ENCODE data around the gene XXYLT1. TPM values are rescaled to one million over a fixed set of nuclear protein-coding genes. Genes with fewer than 3 reads are reported as not detected.
A peak's percentile ranks its signal among the peaks of the same experiment; 100 is the strongest.
"Not testable (repeated sequence)": the region's sequence is repeated elsewhere in the genome, so short reads cannot be mapped to it uniquely, and the experiment has no call there.

XXYLT1 gene
- total RNA-seq, 1 donor from 2014 or later: 2.8 TPM

GRCh38 chr3:195117978-195118581 is 152.9 kb downstream of the XXYLT1 start:
- DNase-seq (ENCODE audit: low spot score) (no peak), ATAC-seq (peak; percentile 51)

DNA sequence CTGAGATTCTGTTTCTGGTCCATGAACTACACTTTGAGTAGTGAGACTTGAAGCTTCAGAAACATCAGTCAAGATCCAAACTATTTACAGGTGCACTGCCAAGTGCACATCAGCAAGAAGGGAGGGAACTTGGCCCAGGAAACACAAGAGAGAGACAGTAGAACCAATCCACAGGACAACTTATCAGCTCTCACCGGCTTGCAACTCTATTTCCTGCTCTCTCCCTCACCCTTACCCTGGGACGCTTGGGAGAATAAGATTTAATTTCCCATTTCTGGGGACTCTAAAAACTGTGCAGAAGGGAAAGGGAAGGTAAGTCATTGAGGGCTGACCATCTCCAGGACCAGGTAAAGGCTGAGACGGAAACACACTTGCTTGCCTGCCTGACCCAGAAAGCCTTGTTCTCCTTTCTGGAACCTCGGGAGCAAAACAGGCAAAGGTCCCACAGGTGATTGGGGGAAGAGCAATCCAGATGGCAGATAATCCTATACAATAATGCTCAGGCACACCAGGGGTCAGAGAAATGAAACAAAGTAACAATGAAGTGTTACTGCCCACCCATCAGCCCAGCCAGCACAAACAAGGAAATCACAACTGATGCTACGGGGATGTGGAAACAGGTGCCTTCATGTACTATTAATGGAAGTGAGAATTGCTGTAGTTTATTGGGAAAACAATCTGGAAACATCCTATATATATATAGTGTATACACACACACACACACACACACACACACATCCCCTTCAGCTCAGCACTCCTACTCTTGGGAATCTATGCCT is 154.4 kb downstream of the XXYLT1 start:
- ATAC-seq (no peak), DNase-seq (ENCODE audit: low spot score) (no peak)

- no peak for ATAC-seq
- no peak for DNase-seq (ENCODE audit: low spot score)
Observed at GRCh38 chr3:195115600-195116406, 155.2 kb downstream of the XXYLT1 start.

DNA sequence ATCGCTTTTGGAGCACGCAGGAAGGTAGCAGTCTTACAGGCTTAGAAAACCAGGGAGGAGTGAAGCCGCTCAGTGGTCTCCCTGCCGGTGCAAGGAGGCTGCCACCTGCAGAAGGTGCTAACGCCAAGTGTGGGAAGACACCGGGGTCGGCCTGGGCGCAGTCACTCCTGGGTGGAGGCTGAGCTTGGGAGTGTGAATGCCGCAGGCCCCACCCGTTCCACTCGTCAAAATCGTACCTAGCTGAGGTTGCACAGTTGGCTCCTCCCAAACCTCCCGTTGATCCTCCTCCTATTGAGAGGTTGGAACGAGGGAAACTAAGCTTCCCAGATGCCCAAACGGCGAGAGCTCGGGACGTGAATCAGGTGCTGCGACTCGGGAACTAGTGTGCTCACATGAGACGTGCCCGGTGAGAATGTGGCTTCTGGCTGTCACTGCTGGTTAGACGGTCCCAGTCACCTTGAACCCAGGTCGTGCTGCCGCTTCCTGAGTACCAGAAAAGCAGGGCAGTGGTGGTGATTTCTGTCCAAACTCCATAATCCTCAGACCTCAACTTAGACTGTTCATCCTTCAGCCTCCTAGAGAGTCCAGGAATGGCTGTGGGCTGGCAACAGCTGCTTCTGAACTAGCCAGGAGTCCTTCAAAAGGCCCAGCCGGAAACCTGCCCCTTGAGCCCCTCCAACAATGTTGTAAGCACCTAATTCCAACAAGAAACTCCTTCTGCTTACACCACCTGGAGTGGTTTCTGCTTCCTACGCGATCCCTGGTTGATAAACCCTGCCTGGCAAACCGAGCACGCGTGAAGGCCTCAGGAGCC is 156.0 kb downstream of the XXYLT1 start:
- ATAC-seq (no peak), DNase-seq (ENCODE audit: low spot score) (no peak)

GRCh38 chr3:195113536-195114425 is 157.2 kb downstream of the XXYLT1 start:
- DNase-seq (ENCODE audit: low spot score): no peak
- ATAC-seq: no peak

- no peak for ATAC-seq
- no peak for DNase-seq (ENCODE audit: low spot score)
Observed at GRCh38 chr3:195113048-195113447, 157.9 kb downstream of the XXYLT1 start.

DNA sequence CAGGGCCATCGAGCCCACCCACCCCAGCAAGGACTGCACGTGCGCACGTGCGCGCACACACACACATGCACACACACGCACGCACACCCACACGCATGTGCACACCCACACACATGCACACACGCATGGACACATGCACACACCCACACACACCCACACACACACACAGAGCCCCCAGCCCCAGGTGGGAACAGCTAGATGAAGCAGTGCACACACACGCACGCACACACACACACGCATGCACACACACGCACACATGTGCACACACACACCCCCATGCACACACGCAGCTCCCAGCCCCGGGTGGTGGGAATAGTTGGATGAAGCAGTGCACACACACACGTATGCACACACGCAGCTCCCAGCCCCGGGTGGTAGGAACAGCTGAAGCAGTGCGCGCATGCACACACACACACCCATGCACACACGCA is 158.6 kb downstream of the XXYLT1 start:
- DNase-seq (ENCODE audit: low spot score): no peak
- no peak for ATAC-seq

DNA sequence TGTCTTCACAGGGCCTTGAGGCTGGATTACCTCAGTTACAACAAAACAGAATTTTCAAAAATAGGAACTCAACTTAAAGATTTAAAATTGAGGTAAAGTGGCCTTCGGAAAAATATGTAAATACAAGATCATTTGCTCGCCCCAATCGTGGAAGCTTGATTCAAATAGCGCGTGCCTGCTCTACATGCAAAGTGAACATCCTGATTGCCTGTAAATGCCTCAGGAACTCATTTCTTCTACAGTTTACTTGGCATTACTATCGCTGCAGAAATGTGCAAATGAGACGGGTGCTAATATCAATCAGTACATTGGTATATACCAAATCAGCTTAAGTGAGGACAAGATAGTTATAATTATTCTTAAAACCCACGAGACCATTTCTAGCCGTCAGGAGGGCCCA is 159.2 kb downstream of the XXYLT1 start:
- no peak for ATAC-seq
- DNase-seq (ENCODE audit: low spot score): no peak

- no peak for ATAC-seq
- DNase-seq (ENCODE audit: low spot score): no peak
Observed at GRCh38 chr3:195111319-195111705, 159.6 kb downstream of the XXYLT1 start.

DNA sequence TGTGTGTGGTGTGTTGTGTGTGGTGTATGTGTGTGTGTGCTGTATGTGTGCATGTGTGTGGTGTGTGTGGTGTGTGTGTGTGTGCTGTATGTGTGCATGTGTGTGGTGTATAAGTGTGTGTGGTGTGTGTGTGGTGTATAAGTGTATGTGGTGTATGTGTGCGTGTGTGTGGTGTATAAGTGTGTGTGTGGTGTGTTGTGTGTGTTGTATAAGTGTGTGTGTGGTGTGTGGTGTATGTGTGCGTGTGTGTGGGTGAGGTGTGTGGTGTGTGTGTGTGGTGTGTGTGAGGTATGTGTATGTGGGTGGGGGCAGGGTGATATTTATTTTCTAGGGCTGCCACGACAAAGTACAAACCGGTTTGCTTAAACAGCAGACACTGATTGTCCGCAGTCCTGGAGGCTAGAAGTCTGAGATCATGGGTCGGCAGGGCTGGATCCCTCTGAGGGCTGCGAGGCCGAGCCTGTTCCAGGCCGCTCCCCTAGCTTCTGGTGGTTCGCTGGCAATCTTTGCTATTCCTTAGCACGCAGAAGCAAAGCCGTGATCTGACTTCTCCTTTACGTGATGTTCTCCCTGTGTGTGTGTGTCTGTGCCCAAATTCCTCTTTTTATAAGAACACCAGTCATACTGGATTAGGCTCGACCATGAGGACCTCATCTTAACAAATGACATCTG is 160.2 kb downstream of the XXYLT1 start:
- DNase-seq (ENCODE audit: low spot score): no peak
- no peak for ATAC-seq

DNA sequence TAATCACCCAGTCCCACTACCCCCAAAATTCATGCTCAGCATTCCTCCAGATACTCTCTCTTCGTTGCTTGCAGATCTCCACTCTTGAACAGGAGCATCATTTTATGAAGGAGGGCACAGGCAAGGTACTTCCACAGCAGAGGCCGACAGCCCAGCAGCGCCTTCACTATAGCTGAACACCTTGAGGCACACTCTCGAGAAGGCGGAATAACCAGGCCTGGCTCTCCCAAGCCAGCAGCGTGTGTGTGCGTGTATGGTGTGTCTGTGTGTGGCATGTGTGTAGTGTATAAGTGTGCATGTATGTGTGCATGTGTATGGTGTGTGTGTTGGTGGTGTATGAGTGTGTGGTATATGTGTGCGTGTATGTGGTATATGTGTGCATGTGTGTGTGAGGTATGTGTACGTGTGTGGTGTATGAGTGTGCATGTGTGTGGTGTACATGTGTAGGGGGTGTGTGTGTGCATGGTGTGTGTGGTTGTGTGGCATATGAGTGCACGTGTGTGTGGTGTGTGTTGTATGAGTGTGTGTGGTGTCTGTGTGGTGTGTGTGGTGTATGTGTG is 161.8 kb downstream of the XXYLT1 start:
- ATAC-seq: no peak
- no peak for DNase-seq (ENCODE audit: low spot score)

DNA sequence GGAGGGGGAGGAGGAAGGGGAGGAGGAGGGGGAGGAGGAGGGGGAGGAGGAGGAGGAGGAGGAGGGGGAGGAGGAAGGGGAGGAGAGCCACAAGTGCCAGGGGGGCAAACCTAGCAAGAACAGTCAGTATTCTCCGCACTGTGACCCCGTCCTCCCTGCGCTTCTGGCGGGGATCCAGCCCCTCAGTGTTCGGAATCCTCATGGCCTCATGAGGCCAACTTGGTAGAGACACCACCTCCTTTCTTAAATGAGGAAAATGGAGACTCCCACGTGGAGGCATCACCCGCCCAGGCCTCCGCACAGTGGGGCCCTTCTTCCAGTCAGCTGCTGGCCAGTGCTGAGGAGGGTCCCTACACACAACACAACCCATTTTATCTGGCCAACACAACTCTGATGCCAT is 163.4 kb downstream of the XXYLT1 start:
- DNase-seq (ENCODE audit: low spot score): no peak
- no peak for ATAC-seq

DNA sequence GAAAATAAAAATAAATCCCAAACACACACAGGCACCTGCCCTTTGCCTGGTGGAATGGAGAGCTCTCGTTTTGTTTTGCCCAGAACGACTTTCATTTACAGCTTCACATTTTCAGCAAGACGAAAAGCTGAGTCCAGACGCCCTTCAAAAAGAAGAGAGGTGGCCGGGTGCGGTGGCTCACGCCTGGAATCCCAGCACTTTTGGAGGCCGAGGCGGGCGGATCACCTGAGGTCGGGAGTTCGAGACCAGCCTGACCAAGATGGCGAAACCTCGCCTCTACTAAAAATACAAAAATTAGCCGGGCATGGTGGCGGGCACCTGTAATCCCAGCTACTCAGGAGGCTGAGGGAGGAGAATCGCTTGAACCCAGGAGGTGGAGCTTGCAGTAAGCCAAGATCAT is 163.9 kb downstream of the XXYLT1 start:
- not testable (repeated sequence) for ATAC-seq; DNase-seq (ENCODE audit: low spot score)

DNA sequence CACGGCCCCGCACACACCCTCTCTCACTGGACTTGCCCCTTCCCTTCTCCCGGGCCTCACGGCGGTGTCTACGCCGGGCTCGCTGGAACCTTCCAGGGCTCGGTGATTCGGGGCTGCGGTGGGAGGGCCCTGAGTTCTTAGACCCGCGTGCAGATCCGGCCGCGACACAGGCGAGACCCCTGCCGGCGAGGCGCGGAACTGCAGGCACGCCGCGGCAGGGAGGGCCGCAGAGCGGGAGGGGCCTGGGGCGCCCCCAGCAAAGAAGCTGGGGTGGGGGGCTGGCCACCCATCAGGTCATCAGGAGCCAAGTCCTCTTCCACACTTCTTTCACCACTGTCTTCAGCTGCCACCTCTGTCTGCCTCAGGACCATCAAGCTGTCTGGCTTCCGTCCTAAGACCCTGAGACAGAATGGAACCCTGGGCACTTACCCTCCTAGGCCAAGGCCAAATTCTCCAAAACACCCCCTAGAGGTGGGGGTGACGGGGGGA is 164.5 kb downstream of the XXYLT1 start:
- DNase-seq (ENCODE audit: low spot score): peak; percentile 66
- peak; percentile 82 for ATAC-seq

- no peak for DNase-seq (ENCODE audit: low spot score)
- peak; percentile 23 for ATAC-seq
Observed at GRCh38 chr3:195105841-195106417, 165.0 kb downstream of the XXYLT1 start.

DNA sequence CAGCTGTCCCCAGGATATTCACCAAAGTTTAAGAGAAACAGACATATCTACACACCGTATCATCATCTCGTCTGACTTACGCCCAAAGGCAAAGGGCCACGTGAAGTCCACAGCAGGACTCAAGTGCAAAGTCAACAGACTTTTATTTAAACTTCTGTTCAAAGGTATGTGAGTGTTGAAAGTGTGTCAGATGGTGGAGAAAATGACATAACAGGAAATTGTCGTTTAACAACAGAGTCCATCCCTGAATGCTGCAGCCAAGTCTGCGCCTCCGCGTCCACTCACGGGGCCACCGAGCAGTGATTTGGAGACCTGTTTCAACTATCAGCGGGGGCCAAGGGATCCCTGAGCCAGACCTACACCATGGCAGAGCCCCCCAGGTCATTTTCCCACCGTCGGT is 165.6 kb downstream of the XXYLT1 start:
- peak; percentile 73 for ATAC-seq
- DNase-seq (ENCODE audit: low spot score): peak; percentile 76

GRCh38 chr3:195104340-195104739 is 166.6 kb downstream of the XXYLT1 start:
- ATAC-seq (no peak), DNase-seq (ENCODE audit: low spot score) (no peak)

DNA sequence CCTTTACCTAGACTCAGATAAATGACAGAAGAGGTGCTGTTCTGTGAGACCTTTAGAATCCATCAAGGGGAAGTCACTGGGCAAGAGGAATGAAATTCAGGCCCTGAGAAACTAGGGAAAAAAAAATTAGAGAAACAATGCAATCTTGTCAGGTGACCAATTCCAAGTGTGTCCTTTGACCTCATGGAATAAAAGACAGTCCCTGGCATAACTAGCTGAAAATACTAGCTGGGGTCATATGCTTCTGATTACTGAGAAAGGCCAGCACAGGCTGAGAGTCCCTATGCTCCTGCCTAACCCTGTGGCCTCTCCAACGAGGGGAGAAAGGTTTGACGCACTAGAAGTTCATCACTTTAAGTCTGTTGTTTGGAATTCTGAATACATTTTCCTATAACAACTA is 167.3 kb downstream of the XXYLT1 start:
- peak; percentile 26 for ATAC-seq
- DNase-seq (ENCODE audit: low spot score): no peak

Data from left lobe of liver (tissue), 2 donors.